Subcutaneous abdominal adipose tissue (tissue), 5 donors: ENCODE measurements around the gene GNG7.

Experiments used
- H3K27ac ChIP-seq: one replicate; pipeline ENCODE4 v1.7.0; 2013; ENCODE audit warnings: low read depth, mild to moderate bottlenecking, inconsistent platforms, low read length, moderate library complexity
- H3K27me3 ChIP-seq, 5 donors: one replicate each; pipeline ENCODE4 v1.7.0; 2013; ENCODE audit warnings: low read length in 5 of 5, inconsistent platforms in 1 of 5; ENCODE audit not compliant: control insufficient read depth in 5 of 5, insufficient read depth in 4 of 5
- H3K36me3 ChIP-seq, 5 donors: one replicate each; pipeline ENCODE4 v1.7.0; 2013; ENCODE audit warnings: low read length in 5 of 5; ENCODE audit not compliant: control insufficient read depth in 5 of 5, insufficient read depth in 5 of 5
- H3K4me1 ChIP-seq, 5 donors: one replicate each; pipeline ENCODE4 v1.7.0; 2013; ENCODE audit warnings: low read length in 5 of 5, mild to moderate bottlenecking in 3 of 5, moderate library complexity in 1 of 5; ENCODE audit not compliant: control insufficient read depth in 5 of 5, insufficient read depth in 5 of 5
- H3K4me3 ChIP-seq, 5 donors: one replicate each; pipeline ENCODE4 v1.7.0; 2013; ENCODE audit warnings: low read length in 5 of 5, low read depth in 1 of 5
- H3K9ac ChIP-seq, 5 donors: one replicate each; pipeline ENCODE4 v1.7.0; 2013; ENCODE audit warnings: low read length in 5 of 5, mild to moderate bottlenecking in 4 of 5, moderate library complexity in 3 of 5
- H3K9me3 ChIP-seq, 5 donors: one replicate each; pipeline ENCODE4 v1.7.0; 2013; ENCODE audit warnings: low read length in 5 of 5; ENCODE audit not compliant: control insufficient read depth in 5 of 5
- donor health status: healthy.
- donor health status: healthy.
- donor health status: healthy.
- donor health status: healthy.
- donor health status: healthy.

Gene GNG7

GRCh38 chr19:2735374-2735773 lies 32.9 kb upstream of the GNG7 start:
- peaks cover 6 to 28% (median 23%) of the 10 kb centered on the region in 5 donors for H3K4me1 ChIP-seq
- peaks cover 0 to 47% (median 31%) of the 10 kb centered on the region in 5 donors for H3K36me3 ChIP-seq
- H3K27ac ChIP-seq, result no peak overlapping the region
- peaks cover 0 to 5% (median 0%) of the 10 kb centered on the region in 5 donors for H3K9me3 ChIP-seq
- H3K9ac ChIP-seq, result no peak overlapping the region
- H3K4me3 ChIP-seq, result no peak overlapping the region
- H3K27me3 ChIP-seq, result no peaks in the 10 kb centered on the region

- no peak overlapping the region for H3K27ac ChIP-seq
- H3K9me3 ChIP-seq, result peaks cover 0 to 5% (median 0%) of the 10 kb centered on the region in 5 donors
- peaks cover 6 to 27% (median 22%) of the 10 kb centered on the region in 5 donors for H3K4me1 ChIP-seq
- H3K4me3 ChIP-seq, result no peak overlapping the region
- H3K27me3 ChIP-seq, result no peaks in the 10 kb centered on the region
- H3K9ac ChIP-seq, result no peak overlapping the region
- peaks cover 0 to 47% (median 31%) of the 10 kb centered on the region in 5 donors for H3K36me3 ChIP-seq
Measured at GRCh38 chr19:2734589-2735288, 32.2 kb upstream of the GNG7 start.

GRCh38 chr19:2733930-2734588 lies 31.6 kb upstream of the GNG7 start:
- Histone ChIP-seq H3K4me1 (peaks cover 3 to 21% (median 16%) of the 10 kb centered on the region in 5 donors), H3K27me3 (no peaks in the 10 kb centered on the region), H3K9ac (no peak overlapping the region), H3K4me3 (peak overlapping the region in 2 of 5 donors; percentile 4 to 12), H3K9me3 (peaks cover 0 to 5% (median 0%) of the 10 kb centered on the region in 5 donors), H3K27ac (no peak overlapping the region), H3K36me3 (peaks cover 0 to 47% (median 31%) of the 10 kb centered on the region in 5 donors)

GRCh38 chr19:2732883-2733282 lies 30.4 kb upstream of the GNG7 start:
- peaks cover 0 to 47% (median 31%) of the 10 kb centered on the region in 5 donors for H3K36me3 ChIP-seq
- H3K4me3 ChIP-seq, result no peak overlapping the region
- peaks cover 0 to 5% (median 3%) of the 10 kb centered on the region in 5 donors for H3K27me3 ChIP-seq
- no peak overlapping the region for H3K27ac ChIP-seq
- peaks cover 0 to 5% (median 0%) of the 10 kb centered on the region in 5 donors for H3K9me3 ChIP-seq
- no peak overlapping the region for H3K9ac ChIP-seq
- H3K4me1 ChIP-seq, result peaks cover 3 to 14% (median 11%) of the 10 kb centered on the region in 5 donors

GRCh38 chr19:2732157-2732725 lies 29.7 kb upstream of the GNG7 start:
- Histone ChIP-seq H3K27ac (no peak overlapping the region), H3K4me1 (peaks cover 3 to 14% (median 11%) of the 10 kb centered on the region in 5 donors), H3K36me3 (peaks cover 0 to 47% (median 31%) of the 10 kb centered on the region in 5 donors), H3K9ac (no peak overlapping the region), H3K4me3 (no peak overlapping the region), H3K27me3 (peaks cover 5 to 12% (median 9%) of the 10 kb centered on the region in 5 donors), H3K9me3 (peaks cover 0 to 5% (median 0%) of the 10 kb centered on the region in 5 donors)

- Histone ChIP-seq H3K36me3 (peaks cover 0 to 39% (median 24%) of the 10 kb centered on the region in 5 donors), H3K27ac (no peak overlapping the region), H3K9ac (no peak overlapping the region), H3K4me1 (peaks cover 3 to 14% (median 11%) of the 10 kb centered on the region in 5 donors), H3K4me3 (no peak overlapping the region), H3K27me3 (peaks cover 13 to 20% (median 17%) of the 10 kb centered on the region in 5 donors), H3K9me3 (peaks cover 0 to 4% (median 0%) of the 10 kb centered on the region in 5 donors)
Measured at GRCh38 chr19:2731181-2731995, 28.9 kb upstream of the GNG7 start.

- peaks cover 3 to 14% (median 11%) of the 10 kb centered on the region in 5 donors for H3K4me1 ChIP-seq
- H3K4me3 ChIP-seq, result no peak overlapping the region
- no peaks in the 10 kb centered on the region for H3K9me3 ChIP-seq
- H3K27me3 ChIP-seq, result peaks cover 15 to 24% (median 19%) of the 10 kb centered on the region in 5 donors
- H3K27ac ChIP-seq, result no peak overlapping the region
- peaks cover 0 to 28% (median 17%) of the 10 kb centered on the region in 5 donors for H3K36me3 ChIP-seq
- no peak overlapping the region for H3K9ac ChIP-seq
Measured at GRCh38 chr19:2729943-2730818, 27.7 kb upstream of the GNG7 start.

- no peak overlapping the region for H3K27ac ChIP-seq
- peaks cover 0 to 3% (median 1%) of the 10 kb centered on the region in 5 donors for H3K4me1 ChIP-seq
- no peak overlapping the region for H3K4me3 ChIP-seq
- no peaks in the 10 kb centered on the region for H3K9me3 ChIP-seq
- H3K9ac ChIP-seq, result no peak overlapping the region
- peaks cover 0 to 18% (median 11%) of the 10 kb centered on the region in 5 donors for H3K36me3 ChIP-seq
- peaks cover 19 to 29% (median 23%) of the 10 kb centered on the region in 5 donors for H3K27me3 ChIP-seq
Measured at GRCh38 chr19:2728783-2729387, 26.4 kb upstream of the GNG7 start.
